Measurements from ENCODE around the gene MNAT1. TPM values are rescaled to one million over a fixed set of nuclear protein-coding genes. Genes with fewer than 3 reads are reported as not detected.
A peak's percentile ranks its signal among the peaks of the same experiment; 100 is the strongest.

MNAT1 gene
- total RNA-seq, 1 experiment from 2014 or later, result 79.7 TPM

- Histone ChIP-seq H3K9me3 (ENCODE audit: insufficient read depth, low read depth) (no peaks in the 10 kb centered on the region; the same call in 1 of the 2 replicates), H3K79me2 (ENCODE audit: low read depth) (peaks cover 91% of the 10 kb centered on the region), H3K27ac (peak overlapping the region; percentile 59), H3K4me3 (no peak overlapping the region), H2AFZ (no peak overlapping the region), H3K4me1 (replicated peaks; ENCODE audit: insufficient read depth) (peaks cover 60% of the 10 kb centered on the region), H3F3A (ENCODE audit: insufficient read depth, low read depth) (peaks cover 29% of the 10 kb centered on the region), H3K9me2 (ENCODE audit: insufficient read depth) (no peaks in the 10 kb centered on the region), H4K20me1 (ENCODE audit: insufficient read depth) (no peaks in the 10 kb centered on the region), H3K36me3 (ENCODE audit: low read depth) (no peaks in the 10 kb centered on the region), H3K27me3 (ENCODE audit: insufficient read depth, low read depth) (no peaks in the 10 kb centered on the region), H3K4me2 (peak overlapping the region; percentile 43)
- ChIA-PET CTCF (no interaction called here), POLR2A (ENCODE audit: unreplicated experiment) (interaction anchor here (0.6 kb wide), 2 partner anchors 37 to 205 kb away, joined by 3 read pairs; partner anchors contain the start of gene SIX4)
- intact Hi-C loops (cut with micrococcal nuclease; ENCODE audit: unreplicated experiment), result loop anchor here (1.0 kb wide), 1 partner anchor 14 kb away; no protein-coding TSS in a partner anchor
- no peak for TF ChIP-seq CTCF (conservative IDR thresholded peaks at IDR 0.05)
- TF ChIP-seq EZH2 (IDR thresholded peaks at IDR 0.05; ENCODE audit: low read depth), result no peak
- peak; percentile 42 to 85 for DNase-seq
- BruUV-seq (replicated peaks), result no TSS peak
Observed at GRCh38 chr14:60760644-60761364, 26.2 kb downstream of the MNAT1 start.

GRCh38 chr14:60768602-60769001, 34.0 kb downstream of the MNAT1 start:
- BruUV-seq (replicated peaks), result no TSS peak
- Histone ChIP-seq H3K27me3 (ENCODE audit: insufficient read depth, low read depth) (no peaks in the 10 kb centered on the region), H4K20me1 (ENCODE audit: insufficient read depth) (no peaks in the 10 kb centered on the region), H3K27ac (no peak overlapping the region), H3K4me3 (no peak overlapping the region), H2AFZ (no peak overlapping the region), H3K9me2 (ENCODE audit: insufficient read depth) (no peaks in the 10 kb centered on the region), H3F3A (ENCODE audit: insufficient read depth, low read depth) (no peaks in the 10 kb centered on the region), H3K4me2 (no peak overlapping the region), H3K36me3 (ENCODE audit: low read depth) (no peaks in the 10 kb centered on the region), H3K79me2 (ENCODE audit: low read depth) (peaks cover 78% of the 10 kb centered on the region), H3K4me1 (replicated peaks; ENCODE audit: insufficient read depth) (peaks cover 2% of the 10 kb centered on the region; the same call in 1 of the 2 replicates), H3K9me3 (ENCODE audit: insufficient read depth, low read depth) (no peaks in the 10 kb centered on the region)
- no peak for DNase-seq
- intact Hi-C loops (cut with micrococcal nuclease; ENCODE audit: unreplicated experiment), result no loop called here
- POLR2A ChIA-PET (ENCODE audit: unreplicated experiment), result interaction anchor here (0.5 kb wide), 1 partner anchor 11 kb away, joined by 3 read pairs; no protein-coding TSS in a partner anchor
- CTCF ChIA-PET, result no interaction called here
- no peak for TF ChIP-seq EZH2 (IDR thresholded peaks at IDR 0.05; ENCODE audit: low read depth)
- no peak for TF ChIP-seq CTCF (conservative IDR thresholded peaks at IDR 0.05)

GRCh38 chr14:60771117-60771516, 36.6 kb downstream of the MNAT1 start:
- intact Hi-C loops (cut with micrococcal nuclease; ENCODE audit: unreplicated experiment), result no loop called here
- no peaks in the 10 kb centered on the region for H4K20me1 ChIP-seq (ENCODE audit: insufficient read depth)
- peaks cover 20% of the 10 kb centered on the region for H3F3A ChIP-seq (ENCODE audit: insufficient read depth, low read depth)
- no peak overlapping the region for H2AFZ ChIP-seq
- H3K27me3 ChIP-seq (ENCODE audit: insufficient read depth, low read depth), result no peaks in the 10 kb centered on the region
- no peak for TF ChIP-seq EZH2 (IDR thresholded peaks at IDR 0.05; ENCODE audit: low read depth)
- TF ChIP-seq CTCF (conservative IDR thresholded peaks at IDR 0.05), result no peak
- H3K4me2 ChIP-seq, result no peak overlapping the region
- H3K9me2 ChIP-seq (ENCODE audit: insufficient read depth), result no peaks in the 10 kb centered on the region
- peaks cover 27% of the 10 kb centered on the region for H3K4me1 ChIP-seq (replicated peaks; ENCODE audit: insufficient read depth)
- H3K9me3 ChIP-seq (ENCODE audit: insufficient read depth, low read depth), result 0 out of 2 replicates have a peak, but pooled peaks cover 8% of the 10 kb centered on the region
- POLR2A ChIA-PET (ENCODE audit: unreplicated experiment), result no interaction called here
- no peak for DNase-seq
- H3K27ac ChIP-seq, result no peak overlapping the region
- H3K36me3 ChIP-seq (ENCODE audit: low read depth), result 0 out of 2 replicates have a peak, but pooled peaks cover 11% of the 10 kb centered on the region
- H3K4me3 ChIP-seq, result no peak overlapping the region
- CTCF ChIA-PET, result no interaction called here
- no TSS peak for BruUV-seq (replicated peaks)
- H3K79me2 ChIP-seq (ENCODE audit: low read depth), result peaks cover 75% of the 10 kb centered on the region

Measured in PC-9 (cell line).